Heart right ventricle (tissue), 16 donors: Measurements from ENCODE around the gene FNBP1. TPM values are rescaled to one million over a fixed set of nuclear protein-coding genes. Genes with fewer than 3 reads are reported as not detected.

Source experiments
- ATAC-seq, 8 donors: fragments of 200-7000 bp; cut with Tn5 transposase; one replicate each; pipeline ENCODE4 v1.9.1; 2020; ENCODE audit warnings: mild to moderate bottlenecking in 8 of 8, moderate library complexity in 8 of 8, moderate number of reproducible peaks in 1 of 8
- DNase-seq, 2 donors: peaks; one replicate each; pipeline ENCODE4 v3.0.0-alpha.2; 2020
- H3K27ac ChIP-seq, 10 donors: fragments of 200-600 bp; sonication (generic) in 2 of 10; one replicate each; pipeline versions ENCODE4 v1.5.0 to v1.8.0; 2020 to 2022; ENCODE audit warnings: mild to moderate bottlenecking in 3 of 10
- H3K27me3 ChIP-seq, 7 donors: fragments of 200-600 bp; one replicate each; pipeline ENCODE4 v1.8.0; 2021 to 2022; ENCODE audit warnings: mild to moderate bottlenecking in 2 of 7
- H3K36me3 ChIP-seq, 9 donors: fragments of 200-600 bp; sonication (generic) in 1 of 9; one replicate each; pipeline versions ENCODE4 v1.5.0 to v1.8.0; 2020 to 2022; ENCODE audit warnings: mild to moderate bottlenecking in 2 of 9
- H3K4me1 ChIP-seq, 9 donors: fragments of 200-600 bp; sonication (generic) in 1 of 9; one replicate each; pipeline versions ENCODE4 v1.5.0 to v1.8.0; 2020 to 2022; ENCODE audit warnings: mild to moderate bottlenecking in 4 of 9
- H3K4me3 ChIP-seq, 10 donors: fragments of 200-600 bp; sonication (generic) in 2 of 10; one replicate each; pipeline versions ENCODE4 v1.5.0 to v1.8.0; 2020 to 2022; ENCODE audit warnings: mild to moderate bottlenecking in 7 of 10, moderate library complexity in 2 of 10
- H3K9me3 ChIP-seq, 11 donors: fragments of 200-600 bp in 10 of 11; sonication (generic) in 2 of 11; one replicate each; pipeline versions ENCODE4 v1.5.0 to v1.8.0; 2013 to 2022; ENCODE audit warnings: mild to moderate bottlenecking in 2 of 11, control low read depth in 1 of 11, moderate library complexity in 1 of 11
- whole genome bisulfite sequencing, 2 donors: extraction: QIAGEN DNeasy Blood & Tissue Kit; methylation state at CpG; one replicate each; pipeline ENCODE4 v1.1.7; 2013; ENCODE audit warnings: inconsistent platforms in 1 of 2; 5-methylcytosine and 5-hydroxymethylcytosine counted together
- intact Hi-C, 10 donors: fragments of 100-400 bp; cut with DNase I; formaldehyde crosslinking; loops; one replicate each; pipeline versions ENCODE4 v1.11.1 to v1.14.2; 2022
- polyA plus RNA-seq, 2 donors: library from polyadenylated mRNA; stranded (reverse); fragments of 200-250 nt; gene quantifications; one replicate each; pipeline ENCODE4 v1.2.3, GENCODE V29; 2013
- total RNA-seq, 10 donors: library from RNA; stranded (reverse); fragmentation: NEBNext Ultra II Directional in 3 of 10; extraction: Animal tissue kit (Norgen Biotek cat#: 25700) in 3 of 10; gene quantifications; one replicate each; pipeline versions ENCODE4 v1.2.1 to v1.2.4, GENCODE V29; 2021 to 2023
- TF ChIP-seq, protein P1 (sequence below), 9 donors: fragments of 200-600 bp; sonication (generic) in 2 of 9; IDR thresholded peaks; one replicate each; pipeline versions ENCODE4 v1.5.0 to v1.8.0; 2021 to 2022; ENCODE audit warnings: antibody characterized with exemption in 9 of 9, mild to moderate bottlenecking in 5 of 9, moderate library complexity in 1 of 9
- donor health status: Arrhythmogenic right ventricular cardiomyopathy.
- donor health status: ischemic (EF 13 %, LVEDD 7.1; RV severe dilation, severe dysfunction).
- donor health status: healthy with polysubstance abuse.
- donor health status: DM: no; HTN: yes; CAD: no.
- donor health status: DM: no; HTN: no; CAD: no.
- donor health status: ischemic (EF 25% LVEDD 6.9; RV normal size, moderate dysfunction).
- donor health status: ischemic (EF 25% LVEDD 5.7; RV mildly dilated, moderate dysfunction).
- donor health status: healthy.
- donor health status: DM: yes; HTN: yes; CAD: no.
- donor health status: Ischemic cardiomyopathy.
- donor health status: ischemic (EF 35%, LVEDD 5.7; RV mildly dilated, moderate dysfunction).
- donor health status: nonischemic (EF 11% LVEDD 7.7; RV severe dilation, severe dysfunction).
- donor health status: DM: yes; HTN: yes; CAD: no.
- donor health status: PGD.
- donor health status: ischemic (EF 29% LVEDD 5.4; RV normal size, mild dysfunction).
- donor health status: nonischemic (EF 23%, LVEDD 6.1; RV moderate dilation, normal function).

FNBP1 gene
- total and polyA plus RNA-seq, 12 donors, result 7.4 to 38.4 (median 22.2) TPM

DNA sequence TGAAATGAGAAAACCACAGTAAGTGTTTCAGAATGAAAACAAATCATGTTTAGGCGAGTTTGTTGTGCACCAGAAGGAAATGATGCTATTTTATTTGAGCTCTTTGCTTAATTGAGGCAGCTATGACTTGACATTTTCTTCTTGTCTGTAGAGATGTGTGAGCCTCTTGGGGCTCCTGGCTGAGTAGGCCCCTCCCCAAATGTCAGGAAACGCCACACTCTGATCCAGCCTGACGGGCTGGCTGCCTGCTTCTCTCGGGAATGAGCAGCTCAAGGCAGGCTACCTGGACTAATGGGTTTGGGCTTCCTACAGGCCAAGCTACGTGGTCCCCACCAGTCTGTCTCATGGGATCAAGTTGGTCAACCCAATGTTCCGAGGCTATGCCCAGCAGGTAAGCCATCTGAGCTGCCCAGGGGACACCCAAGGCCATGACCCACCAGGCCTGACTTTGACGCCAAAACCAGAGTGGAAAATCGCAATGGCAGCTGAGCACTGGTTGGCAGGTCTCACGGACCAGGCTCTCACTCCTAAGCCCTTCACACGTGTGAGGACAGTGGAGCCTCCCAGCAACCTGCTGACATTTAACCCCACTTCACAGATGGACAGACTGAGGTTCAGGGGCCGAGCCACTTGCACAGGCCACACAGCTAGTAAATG, 177.9 kb downstream of the FNBP1 start:
- Histone ChIP-seq H3K36me3 (peaks cover 0 to 90% (median 32%) of the 10 kb centered on the region in 9 donors), H3K27me3 (no peaks in the 10 kb centered on the region), H3K4me3 (no peak overlapping the region), H3K27ac (peak overlapping the region in 1 of 10 donors; percentile 34), H3K4me1 (peaks cover 0 to 50% (median 0%) of the 10 kb centered on the region in 9 donors), H3K9me3 (no peaks in the 10 kb centered on the region)
- ATAC-seq (no peak), DNase-seq (no peak)
- WGBS, 2 donors, result 64 to 78% methylated on average over 11 of the region's 11 CpGs
- TF ChIP-seq, protein P1, sequence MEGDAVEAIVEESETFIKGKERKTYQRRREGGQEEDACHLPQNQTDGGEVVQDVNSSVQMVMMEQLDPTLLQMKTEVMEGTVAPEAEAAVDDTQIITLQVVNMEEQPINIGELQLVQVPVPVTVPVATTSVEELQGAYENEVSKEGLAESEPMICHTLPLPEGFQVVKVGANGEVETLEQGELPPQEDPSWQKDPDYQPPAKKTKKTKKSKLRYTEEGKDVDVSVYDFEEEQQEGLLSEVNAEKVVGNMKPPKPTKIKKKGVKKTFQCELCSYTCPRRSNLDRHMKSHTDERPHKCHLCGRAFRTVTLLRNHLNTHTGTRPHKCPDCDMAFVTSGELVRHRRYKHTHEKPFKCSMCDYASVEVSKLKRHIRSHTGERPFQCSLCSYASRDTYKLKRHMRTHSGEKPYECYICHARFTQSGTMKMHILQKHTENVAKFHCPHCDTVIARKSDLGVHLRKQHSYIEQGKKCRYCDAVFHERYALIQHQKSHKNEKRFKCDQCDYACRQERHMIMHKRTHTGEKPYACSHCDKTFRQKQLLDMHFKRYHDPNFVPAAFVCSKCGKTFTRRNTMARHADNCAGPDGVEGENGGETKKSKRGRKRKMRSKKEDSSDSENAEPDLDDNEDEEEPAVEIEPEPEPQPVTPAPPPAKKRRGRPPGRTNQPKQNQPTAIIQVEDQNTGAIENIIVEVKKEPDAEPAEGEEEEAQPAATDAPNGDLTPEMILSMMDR (IDR thresholded peaks at IDR 0.05), result no peak
- intact Hi-C loops, result no loop called here

DNA sequence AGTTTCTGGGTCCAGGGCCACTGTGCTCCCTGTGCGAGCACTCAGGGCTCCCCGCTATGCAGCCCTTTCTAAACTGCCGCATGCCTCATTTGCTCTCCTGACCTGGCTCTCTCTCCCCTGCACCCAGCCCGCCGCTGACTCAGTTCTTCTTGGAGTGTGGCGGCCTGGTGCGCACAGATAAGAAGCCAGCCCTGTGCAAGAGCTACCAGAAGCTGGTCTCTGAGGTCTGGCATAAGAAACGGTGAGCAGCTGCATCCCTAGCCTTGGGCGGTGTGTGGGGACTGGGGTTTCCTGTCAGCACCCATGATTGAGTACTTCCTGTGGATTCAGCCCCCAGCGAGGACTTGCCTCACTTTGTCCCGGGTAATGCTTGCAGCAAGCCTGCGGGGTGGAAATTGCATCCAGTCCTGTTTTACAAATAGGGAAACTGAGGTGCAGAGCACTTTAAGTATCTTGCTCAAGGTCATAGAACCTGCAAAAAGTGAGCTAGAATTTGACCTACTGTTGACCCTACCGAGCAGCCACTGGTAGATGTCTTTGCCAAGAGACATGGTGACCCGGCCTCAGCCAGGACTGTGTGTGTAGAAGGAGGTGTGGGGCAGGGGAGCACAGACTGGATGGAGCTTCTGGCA, 179.8 kb downstream of the FNBP1 start:
- 66% methylated on average over 14 of the region's 14 CpGs for WGBS, 2 donors
- Histone ChIP-seq H3K36me3 (peaks cover 0 to 90% (median 40%) of the 10 kb centered on the region in 9 donors), H3K4me1 (peaks cover 0 to 36% (median 0%) of the 10 kb centered on the region in 9 donors), H3K9me3 (no peaks in the 10 kb centered on the region), H3K27me3 (no peaks in the 10 kb centered on the region), H3K4me3 (no peak overlapping the region), H3K27ac (peak overlapping the region in 1 of 10 donors; percentile 40)
- ATAC-seq (no peak), DNase-seq (no peak)
- TF ChIP-seq, protein P1 (IDR thresholded peaks at IDR 0.05), result no peak
- intact Hi-C loops, result no loop called here

DNA sequence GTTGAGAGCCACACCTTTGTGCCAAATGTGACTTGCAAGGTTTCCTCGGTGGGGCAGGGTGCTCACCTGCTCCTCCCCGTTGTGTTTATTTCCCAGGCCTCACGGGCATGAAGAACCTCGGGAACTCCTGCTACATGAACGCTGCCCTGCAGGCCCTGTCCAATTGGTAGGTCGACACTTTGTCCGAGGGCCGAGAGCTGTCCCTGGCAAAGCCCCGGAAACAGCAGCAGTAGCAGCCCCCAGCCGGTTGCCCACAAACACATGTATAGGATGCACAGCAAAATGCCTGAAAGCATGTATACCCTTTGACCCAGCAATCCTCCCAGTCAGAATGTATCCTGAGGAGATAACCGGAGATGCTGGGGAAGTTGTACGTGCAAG, 181.6 kb downstream of the FNBP1 start:
- intact Hi-C loops, result no loop called here
- no peak overlapping the region for H3K4me3 ChIP-seq
- TF ChIP-seq, protein P1 (IDR thresholded peaks at IDR 0.05), result no peak
- no peak overlapping the region for H3K27ac ChIP-seq
- H3K36me3 ChIP-seq, result peaks cover 0 to 96% (median 44%) of the 10 kb centered on the region in 9 donors
- WGBS, 2 donors, result 86 to 95% methylated on average over 12 of the region's 12 CpGs
- H3K27me3 ChIP-seq, result no peaks in the 10 kb centered on the region
- H3K9me3 ChIP-seq, result no peaks in the 10 kb centered on the region
- H3K4me1 ChIP-seq, result peaks cover 0 to 25% (median 0%) of the 10 kb centered on the region in 9 donors
- no peak for ATAC-seq
- no peak for DNase-seq

DNA sequence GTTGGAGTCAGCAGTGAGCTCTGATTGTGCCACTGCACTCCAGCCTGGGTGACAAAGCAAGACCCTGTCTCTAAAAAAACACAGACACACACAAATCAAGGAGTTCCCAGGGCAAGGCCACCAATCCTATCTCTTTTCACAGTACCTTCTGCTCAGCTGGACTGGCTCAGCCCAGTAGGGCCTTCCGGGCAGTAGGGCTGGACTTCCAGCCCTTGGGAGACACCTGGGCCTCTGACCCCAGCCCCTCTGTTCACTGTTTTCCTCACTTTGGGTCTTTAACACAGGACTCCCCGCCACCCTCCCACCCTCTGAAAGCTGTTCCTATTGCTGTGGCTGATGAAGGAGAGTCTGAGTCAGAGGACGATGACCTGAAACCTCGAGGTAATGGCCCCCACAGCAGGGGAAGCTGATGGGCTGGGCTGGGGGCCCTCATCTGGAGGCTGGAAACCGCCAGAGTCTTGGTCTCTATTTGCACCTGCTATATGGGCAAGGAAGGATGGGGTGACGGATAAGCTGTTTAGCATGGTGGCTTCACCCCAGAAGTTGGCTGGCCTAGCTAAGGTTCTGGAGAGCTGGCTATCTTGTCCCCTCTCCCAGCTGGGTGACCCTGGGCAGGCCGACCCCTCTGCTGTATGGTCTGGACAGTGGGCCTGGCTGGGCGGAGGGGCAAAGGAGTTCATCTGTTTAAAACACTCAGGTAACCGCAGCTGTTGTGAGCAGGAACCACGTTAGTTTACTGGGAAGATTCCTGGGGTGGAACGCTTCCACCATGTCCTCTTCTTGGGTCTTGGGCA, 182.1 kb downstream of the FNBP1 start:
- DNase-seq, result no peak
- Histone ChIP-seq H3K4me3 (no peak overlapping the region), H3K4me1 (peaks cover 0 to 19% (median 0%) of the 10 kb centered on the region in 9 donors), H3K36me3 (peaks cover 0 to 96% (median 49%) of the 10 kb centered on the region in 9 donors), H3K27me3 (no peaks in the 10 kb centered on the region), H3K27ac (no peak overlapping the region), H3K9me3 (no peaks in the 10 kb centered on the region)
- 75 to 86% methylated on average over 11 of the region's 11 CpGs for WGBS, 2 donors
- TF ChIP-seq, protein P1 (IDR thresholded peaks at IDR 0.05), result no peak
- intact Hi-C loops, result no loop called here
- ATAC-seq, result no peak
